NCI-H82 treated with DMSO at 0.1 percent for 48 hours (cell line): ENCODE measurements around the gene TTC9.

Experiments used
- DNase-seq: peaks from one replicate; lab custom pipeline; 2025; ENCODE audit not compliant: unreplicated experiment; lab: John Stamatoyannopoulos, UW

The TTC9 gene

DNA sequence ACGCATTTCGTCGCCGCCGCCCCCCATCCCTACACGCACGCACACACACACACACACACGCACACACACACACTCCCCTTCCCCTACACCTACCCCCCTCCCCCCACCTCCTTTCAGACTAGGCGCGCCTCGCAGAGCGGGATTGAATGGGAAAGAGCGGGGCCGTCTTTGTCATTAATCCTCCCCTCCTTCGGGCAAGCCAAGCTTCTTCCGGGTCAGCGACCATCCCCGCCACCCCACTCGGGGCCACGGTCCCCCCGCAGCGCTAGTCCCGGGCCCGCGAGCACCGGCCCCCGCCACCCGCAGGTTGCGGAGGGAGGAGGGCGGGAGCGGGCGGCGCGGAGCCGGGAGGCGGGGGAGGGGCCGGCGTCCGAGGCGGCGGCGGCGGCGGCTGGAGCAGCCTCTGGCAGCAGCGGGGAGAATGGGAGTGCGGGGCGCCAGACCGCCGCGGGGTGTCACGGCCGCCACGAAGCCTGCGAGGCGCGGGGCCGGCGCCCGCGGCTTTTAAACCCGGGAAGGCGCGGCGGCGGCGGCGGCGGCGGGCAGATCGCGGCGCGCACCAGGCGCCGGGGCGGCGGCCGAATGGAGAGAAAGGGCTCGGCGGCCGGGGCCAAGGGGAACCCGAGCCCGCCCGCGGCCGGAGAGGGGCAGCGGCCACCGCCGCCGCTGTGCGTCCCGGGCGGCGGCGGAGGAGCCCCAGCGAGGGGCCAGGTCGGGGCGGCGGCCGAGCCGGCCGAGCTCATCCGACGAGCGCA, at the start of gene TTC9:
TSS of gene TTC9 (plus strand) at position 369 of the 755 bp plus-strand sequence. CDS start at position 583, 214 bp downstream.
- no peak for DNase-seq

DNA sequence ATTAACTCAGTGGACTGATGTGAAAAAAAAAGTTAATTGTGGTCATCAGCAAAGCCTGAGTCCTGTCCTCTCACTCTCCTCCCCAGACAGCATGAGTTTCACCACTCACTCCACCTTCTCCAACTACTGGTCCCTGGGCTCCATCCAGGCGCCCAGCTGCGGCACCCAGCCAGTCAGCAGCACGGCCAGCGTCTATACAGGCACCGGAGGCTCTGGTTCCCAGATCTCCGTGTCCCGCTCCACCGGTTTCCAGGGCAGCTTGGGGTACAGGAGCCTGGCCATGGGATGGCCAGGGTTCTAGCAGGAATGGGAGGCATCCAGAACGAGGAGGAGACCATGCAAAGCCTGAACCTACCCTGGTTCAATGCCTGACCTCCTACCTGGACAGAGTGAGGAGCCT, 47.3 kb upstream of the TTC9 start:
- DNase-seq, result no peak

DNA sequence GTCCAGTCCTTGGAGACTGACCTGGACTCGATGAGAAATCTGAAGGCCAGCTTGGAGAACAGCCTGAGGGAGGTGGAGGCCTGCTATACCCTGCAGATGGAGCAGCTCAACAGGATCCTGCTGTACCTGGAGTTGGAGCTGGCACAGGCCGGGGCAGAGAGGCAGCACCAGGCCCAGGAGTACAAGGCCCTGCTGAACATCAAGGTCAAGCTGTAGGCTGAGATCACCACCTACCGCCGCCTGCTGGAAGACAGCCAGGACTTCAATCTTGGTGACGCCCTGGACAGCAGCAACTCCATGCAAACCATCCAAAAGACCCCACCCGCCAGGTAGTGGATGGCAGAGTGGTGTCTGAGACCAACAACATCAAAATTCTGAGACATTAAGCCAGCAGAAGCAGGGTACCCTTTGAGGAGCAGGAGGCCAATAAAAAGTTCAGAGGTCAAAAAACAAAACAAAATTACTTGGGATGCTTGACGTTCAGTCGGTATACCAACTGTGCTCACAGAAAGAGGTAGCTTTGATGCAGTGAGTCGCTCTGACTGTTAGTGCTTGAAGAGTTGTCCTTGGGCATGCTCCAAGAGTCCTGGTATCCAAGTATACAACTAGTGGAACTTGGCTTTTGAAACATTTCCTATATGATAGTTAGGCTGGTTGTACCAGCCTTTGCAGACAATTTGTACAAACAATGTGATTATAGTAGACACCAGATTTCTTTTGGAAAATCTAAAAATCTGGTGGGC, 46.1 kb upstream of the TTC9 start:
- DNase-seq, result no peak

- DNase-seq, result no peak
Observed at GRCh38 chr14:70597731-70598130, 44.0 kb upstream of the TTC9 start.

- no peak for DNase-seq
Observed at GRCh38 chr14:70599345-70599744, 42.4 kb upstream of the TTC9 start.

GRCh38 chr14:70600382-70601157, 41.1 kb upstream of the TTC9 start, which contains the start of gene MED6:
MED6 (minus strand) TSS chr14:70600655; CDS start chr14:70600637, 18 bp downstream.
- peak; percentile 95 for DNase-seq

GRCh38 chr14:70601162-70601561, 40.6 kb upstream of the TTC9 start:
- no peak for DNase-seq

- no peak for DNase-seq
Observed at GRCh38 chr14:70602254-70602653, 39.5 kb upstream of the TTC9 start.

GRCh38 chr14:70611216-70611615, 30.5 kb upstream of the TTC9 start:
- DNase-seq, result no peak

DNA sequence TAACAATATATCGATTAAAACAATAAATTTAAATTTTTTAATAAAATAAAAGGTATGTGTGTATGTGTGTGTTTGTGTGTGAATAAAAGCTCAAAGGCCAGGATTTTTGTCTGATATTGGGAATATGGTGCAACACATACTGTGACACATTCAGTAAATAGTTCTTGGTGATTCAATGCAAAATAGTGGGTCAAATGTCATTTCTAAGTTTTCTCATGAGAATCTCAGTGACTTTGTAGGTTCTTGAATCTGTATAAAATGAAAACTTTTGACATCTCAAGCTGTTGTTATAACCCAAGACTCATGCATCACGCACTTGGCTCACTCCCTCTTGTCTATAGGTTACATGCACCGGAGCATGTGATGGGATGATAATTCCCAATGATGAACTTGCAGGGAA, 25.1 kb upstream of the TTC9 start:
- no peak for DNase-seq

GRCh38 chr14:70618314-70618713, 23.4 kb upstream of the TTC9 start:
- DNase-seq, result no peak

GRCh38 chr14:70619708-70620107, 22.0 kb upstream of the TTC9 start:
- no peak for DNase-seq

- peak; percentile 56 for DNase-seq
Observed at GRCh38 chr14:70622111-70622712, 19.5 kb upstream of the TTC9 start.

GRCh38 chr14:70624972-70625371, 16.7 kb upstream of the TTC9 start:
- no peak for DNase-seq

GRCh38 chr14:70631948-70632347, 9.8 kb upstream of the TTC9 start:
- DNase-seq, result no peak

- no peak for DNase-seq
Observed at GRCh38 chr14:70635971-70636595, 5.6 kb upstream of the TTC9 start.

- DNase-seq, result peak; percentile 65
Observed at GRCh38 chr14:70638416-70638815, 3.3 kb upstream of the TTC9 start.

DNA sequence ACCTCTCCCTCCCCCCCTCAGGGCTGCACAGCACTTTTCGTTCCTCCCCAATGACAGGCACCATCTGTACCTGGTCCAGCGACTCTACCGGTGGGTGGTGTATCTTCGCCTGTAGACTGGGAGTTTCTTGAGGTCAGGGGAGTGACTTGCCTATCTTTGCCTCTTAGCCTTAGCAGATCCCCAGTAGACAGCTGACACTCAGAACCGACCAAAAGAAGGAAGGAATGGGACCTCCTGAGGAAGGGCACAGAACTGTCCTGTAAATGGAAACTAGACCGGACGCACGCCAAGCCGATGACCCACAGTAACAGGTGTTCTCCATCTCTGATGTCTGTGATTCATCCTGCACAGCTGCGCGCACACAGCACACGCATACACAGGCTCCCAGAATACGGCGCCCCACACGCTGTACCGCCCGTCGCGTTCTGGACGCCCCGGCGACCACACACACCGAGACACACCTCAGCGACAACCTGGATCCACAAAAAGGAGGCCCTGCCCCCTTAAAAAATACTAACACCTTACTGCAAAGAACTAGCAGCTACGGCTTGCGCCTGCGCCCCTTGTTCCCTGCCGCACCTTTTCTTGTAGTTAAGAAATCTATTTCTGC, 673 bp upstream of the TTC9 start:
- DNase-seq, result no peak

GRCh38 chr14:70642303-70643235, 853 bp downstream of the TTC9 start:
- DNase-seq, result no peak
